ENCODE results near the gene MEOX1. TPM values are rescaled to one million over a fixed set of nuclear protein-coding genes. Genes with fewer than 3 reads are reported as not detected.
A peak's percentile ranks its signal among the peaks of the same experiment; 100 is the strongest.

MEOX1 gene
- total RNA-seq, 6 donors from 2014 or later, result 0.98 to 3.0 (median 1.6) TPM; not detected in 3

DNA sequence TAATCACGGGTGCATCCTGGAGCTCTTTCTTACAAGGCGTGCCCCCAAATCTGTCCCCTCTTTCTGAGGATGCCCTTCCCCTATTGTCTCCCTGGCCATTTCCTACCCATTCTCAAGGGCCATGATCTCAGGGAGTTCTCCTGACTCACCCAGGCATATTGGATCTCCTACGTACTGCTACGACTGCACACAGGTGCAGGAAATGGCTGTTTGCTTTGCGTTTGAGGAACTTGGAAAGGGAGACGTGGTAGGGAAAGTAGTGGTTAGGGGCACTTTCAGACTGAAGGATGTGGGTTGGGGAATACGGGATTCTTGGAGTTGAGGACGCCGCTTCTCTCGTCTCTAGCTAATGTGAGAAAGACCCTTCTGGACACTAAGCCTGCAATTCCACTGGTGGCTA is 18.7 kb upstream of the MEOX1 start:
- WGBS, 2 donors, result 49 to 66% methylated on average over 10 of the region's 10 CpGs
- ATAC-seq (ENCODE audit: low FRiP score in 2 of 2), result no peak
- no peak overlapping the region for H3K27ac ChIP-seq

DNA sequence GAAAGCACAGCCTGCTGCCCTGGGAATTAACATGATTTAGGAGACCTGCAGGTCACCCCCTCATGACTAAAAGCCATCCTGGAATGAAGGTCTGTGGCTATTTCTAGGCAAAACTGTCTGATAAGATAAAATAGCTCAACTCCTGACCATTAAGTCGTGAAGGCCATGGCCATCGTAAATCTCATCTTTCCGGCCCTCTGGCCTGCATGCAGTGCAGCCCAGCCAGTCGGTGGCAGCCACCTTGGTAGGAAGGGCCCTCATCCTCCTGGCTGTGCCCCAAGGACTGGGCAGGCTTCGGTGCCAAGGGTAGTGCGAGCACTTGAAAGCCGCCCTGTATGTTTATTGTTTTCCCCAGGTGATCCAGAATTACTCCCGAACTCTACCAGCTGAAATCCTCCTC is 18.2 kb upstream of the MEOX1 start:
- no peaks in the 10 kb centered on the region for H3K36me3 ChIP-seq
- H3K4me1 ChIP-seq, result peaks cover 0 to 13% (median 6%) of the 10 kb centered on the region in 4 donors
- H3K27ac ChIP-seq, result no peak overlapping the region
- H3K4me3 ChIP-seq, result no peak overlapping the region
- ATAC-seq (ENCODE audit: low FRiP score in 2 of 2) (no peak), DNase-seq (no peak)
- 72 to 90% methylated on average over 5 to 8 of the region's 8 CpGs for WGBS, 2 donors
- H3K9me3 ChIP-seq, result no peaks in the 10 kb centered on the region
- no peak for TF ChIP-seq POLR2A (IDR thresholded peaks at IDR 0.05)
- no peak for TF ChIP-seq POLR2AphosphoS5 (IDR thresholded peaks at IDR 0.05)
- TF ChIP-seq, protein P1, sequence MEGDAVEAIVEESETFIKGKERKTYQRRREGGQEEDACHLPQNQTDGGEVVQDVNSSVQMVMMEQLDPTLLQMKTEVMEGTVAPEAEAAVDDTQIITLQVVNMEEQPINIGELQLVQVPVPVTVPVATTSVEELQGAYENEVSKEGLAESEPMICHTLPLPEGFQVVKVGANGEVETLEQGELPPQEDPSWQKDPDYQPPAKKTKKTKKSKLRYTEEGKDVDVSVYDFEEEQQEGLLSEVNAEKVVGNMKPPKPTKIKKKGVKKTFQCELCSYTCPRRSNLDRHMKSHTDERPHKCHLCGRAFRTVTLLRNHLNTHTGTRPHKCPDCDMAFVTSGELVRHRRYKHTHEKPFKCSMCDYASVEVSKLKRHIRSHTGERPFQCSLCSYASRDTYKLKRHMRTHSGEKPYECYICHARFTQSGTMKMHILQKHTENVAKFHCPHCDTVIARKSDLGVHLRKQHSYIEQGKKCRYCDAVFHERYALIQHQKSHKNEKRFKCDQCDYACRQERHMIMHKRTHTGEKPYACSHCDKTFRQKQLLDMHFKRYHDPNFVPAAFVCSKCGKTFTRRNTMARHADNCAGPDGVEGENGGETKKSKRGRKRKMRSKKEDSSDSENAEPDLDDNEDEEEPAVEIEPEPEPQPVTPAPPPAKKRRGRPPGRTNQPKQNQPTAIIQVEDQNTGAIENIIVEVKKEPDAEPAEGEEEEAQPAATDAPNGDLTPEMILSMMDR (IDR thresholded peaks at IDR 0.05), result no peak
- TF ChIP-seq EP300 (IDR thresholded peaks at IDR 0.05), result no peak
- H3K27me3 ChIP-seq, result no peaks in the 10 kb centered on the region

More for the DNA sequence above, 18.7 kb upstream of the MEOX1 start:
- no peak for DNase-seq
- Histone ChIP-seq H3K4me1 (peaks cover 0 to 13% (median 6%) of the 10 kb centered on the region in 4 donors), H3K4me3 (no peak overlapping the region), H3K36me3 (no peaks in the 10 kb centered on the region), H3K9me3 (no peaks in the 10 kb centered on the region), H3K27me3 (no peaks in the 10 kb centered on the region)
- TF ChIP-seq POLR2A (IDR thresholded peaks at IDR 0.05), result no peak
- TF ChIP-seq, protein P1 (IDR thresholded peaks at IDR 0.05), result no peak
- no peak for TF ChIP-seq POLR2AphosphoS5 (IDR thresholded peaks at IDR 0.05)
- no peak for TF ChIP-seq EP300 (IDR thresholded peaks at IDR 0.05)

DNA sequence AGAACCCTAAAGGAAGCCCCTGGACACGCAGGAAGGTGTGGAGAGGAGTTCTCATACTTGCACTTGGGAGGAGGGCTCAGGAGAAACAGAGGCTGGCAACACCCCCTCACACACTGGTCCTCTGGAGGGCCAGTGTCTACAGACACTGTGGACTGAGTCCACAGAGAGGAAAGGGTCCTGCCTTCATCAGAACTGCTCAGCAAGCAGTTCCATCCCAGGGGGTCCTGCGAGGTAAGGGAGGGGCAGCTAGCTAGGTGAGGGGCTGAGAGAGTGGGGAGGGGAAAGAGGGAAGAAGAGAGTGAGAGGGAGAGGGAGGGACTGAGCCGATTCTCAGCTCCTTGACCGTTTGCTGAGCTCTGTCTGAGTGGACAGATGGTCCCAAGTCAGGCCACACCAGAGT is 17.7 kb upstream of the MEOX1 start:
- no peaks in the 10 kb centered on the region for H3K9me3 ChIP-seq
- no peak overlapping the region for H3K27ac ChIP-seq
- H3K27me3 ChIP-seq, result no peaks in the 10 kb centered on the region
- DNase-seq, result no peak
- 54 to 58% methylated on average over 4 of the region's 4 CpGs for WGBS, 2 donors
- TF ChIP-seq EP300 (IDR thresholded peaks at IDR 0.05), result no peak
- TF ChIP-seq POLR2A (IDR thresholded peaks at IDR 0.05), result no peak
- no peak for TF ChIP-seq POLR2AphosphoS5 (IDR thresholded peaks at IDR 0.05)
- TF ChIP-seq, protein P1 (IDR thresholded peaks at IDR 0.05), result no peak
- no peak overlapping the region for H3K4me3 ChIP-seq
- peaks cover 0 to 13% (median 6%) of the 10 kb centered on the region in 4 donors for H3K4me1 ChIP-seq
- ATAC-seq (ENCODE audit: low FRiP score in 2 of 2), result no peak
- no peaks in the 10 kb centered on the region for H3K36me3 ChIP-seq

DNA sequence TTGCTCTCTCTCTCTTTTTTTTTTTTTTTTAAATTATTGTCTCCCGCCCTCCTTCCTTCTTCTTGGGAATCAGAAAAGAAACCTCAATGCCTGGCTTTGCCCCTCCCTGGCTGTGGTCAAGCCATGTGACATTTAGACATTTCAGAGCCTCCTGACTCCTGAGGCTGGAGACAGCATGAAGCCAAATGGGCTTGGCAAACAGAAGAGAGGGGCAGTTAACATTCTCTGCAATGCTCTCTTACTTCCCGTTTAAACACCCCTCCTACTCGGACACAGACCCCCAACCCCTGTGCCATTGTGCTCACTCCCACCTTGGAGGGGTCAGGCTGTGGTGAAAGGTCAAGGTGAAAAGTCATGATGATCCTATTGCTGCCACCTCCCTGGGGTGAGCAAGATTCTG is 14.7 kb upstream of the MEOX1 start:
- TF ChIP-seq EP300 (IDR thresholded peaks at IDR 0.05), result no peak
- no peak for TF ChIP-seq POLR2AphosphoS5 (IDR thresholded peaks at IDR 0.05)
- TF ChIP-seq POLR2A (IDR thresholded peaks at IDR 0.05), result no peak
- TF ChIP-seq, protein P1 (IDR thresholded peaks at IDR 0.05), result no peak
- Histone ChIP-seq H3K36me3 (no peaks in the 10 kb centered on the region), H3K4me1 (peaks cover 0 to 13% (median 6%) of the 10 kb centered on the region in 4 donors), H3K27me3 (no peaks in the 10 kb centered on the region), H3K4me3 (no peak overlapping the region), H3K9me3 (no peaks in the 10 kb centered on the region), H3K27ac (no peak overlapping the region)
- peak in 1 of 2 donors; percentile 32 for DNase-seq
- ATAC-seq (ENCODE audit: low FRiP score in 2 of 2), result peak in 1 of 2 donors; percentile 9
- WGBS, 2 donors, result 58 to 67% methylated on average over 3 of the region's 3 CpGs

DNA sequence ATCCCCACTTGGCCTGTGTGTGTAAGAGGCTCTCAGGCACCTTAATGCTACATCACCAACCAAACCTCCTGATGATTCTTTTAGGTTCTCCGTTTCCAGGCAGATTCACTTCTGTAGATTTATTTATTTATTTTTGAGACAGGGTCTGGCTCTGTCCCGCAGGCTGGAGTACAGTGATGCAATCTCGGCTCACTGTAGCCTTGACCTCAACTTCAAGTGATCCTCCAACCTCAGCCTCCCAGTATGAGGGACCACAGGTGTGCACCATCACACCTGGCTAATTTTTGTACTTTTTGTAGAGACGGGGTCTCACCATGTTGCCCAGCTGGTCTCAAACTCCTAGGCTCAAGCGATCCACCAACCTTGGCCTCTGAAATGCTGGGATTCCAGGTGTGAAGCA is 12.7 kb upstream of the MEOX1 start:
- no peak overlapping the region for H3K27ac ChIP-seq
- 85 to 87% methylated on average over 5 of the region's 5 CpGs for WGBS, 2 donors
- H3K36me3 ChIP-seq, result no peaks in the 10 kb centered on the region
- no peak overlapping the region for H3K4me3 ChIP-seq
- H3K4me1 ChIP-seq, result peaks cover 0 to 21% (median 13%) of the 10 kb centered on the region in 4 donors
- no peak for DNase-seq
- TF ChIP-seq POLR2AphosphoS5 (IDR thresholded peaks at IDR 0.05) (no peak), EP300 (IDR thresholded peaks at IDR 0.05) (no peak), POLR2A (IDR thresholded peaks at IDR 0.05) (no peak)
- TF ChIP-seq, protein P1 (IDR thresholded peaks at IDR 0.05), result no peak
- H3K9me3 ChIP-seq, result no peaks in the 10 kb centered on the region
- H3K27me3 ChIP-seq, result no peaks in the 10 kb centered on the region
- ATAC-seq (ENCODE audit: low FRiP score in 2 of 2), result no peak
